Esophagus squamous epithelium (tissue), 5 donors: Measurements from ENCODE around the gene NPTX1. TPM values are rescaled to one million over a fixed set of nuclear protein-coding genes. Genes with fewer than 3 reads are reported as not detected.

Experiments
- DNase-seq: peaks from one replicate; lab custom pipeline; 2025; lab: John Stamatoyannopoulos, UW
- H3K27ac ChIP-seq, 4 donors: fragments of 200-600 bp; sonication (generic); one replicate each; pipeline ENCODE4 v1.5.1; 2016 to 2019; ENCODE audit warnings: mild to moderate bottlenecking in 1 of 4
- H3K27me3 ChIP-seq, 4 donors: fragments of 200-600 bp; sonication (generic); 1 replicate in 3 of 4; 2 replicates in 1 of 4; pipeline versions ENCODE4 v1.5.1 to v1.6.0; 2017 to 2021; ENCODE audit warnings: antibody characterized with exemption in 1 of 4
- H3K36me3 ChIP-seq, 3 donors: fragments of 200-600 bp; sonication (generic); one replicate each; pipeline ENCODE4 v1.5.1; 2016 to 2019
- H3K4me1 ChIP-seq, 3 donors: fragments of 200-600 bp; sonication (generic); one replicate each; pipeline ENCODE4 v1.5.1; 2017 to 2019
- H3K4me3 ChIP-seq, 4 donors: fragments of 200-600 bp; sonication (generic); 1 replicate in 3 of 4; 2 replicates in 1 of 4; pipeline ENCODE4 v1.5.1; 2016 to 2019; ENCODE audit warnings: mild to moderate bottlenecking in 2 of 4, moderate library complexity in 1 of 4
- H3K9me3 ChIP-seq, 3 donors: fragments of 200-600 bp; sonication (generic); one replicate each; pipeline ENCODE4 v1.5.1; 2016 to 2019
- CTCF ChIP-seq, 6 experiments: fragments of 450-650 bp in 4 of 6; fragments of 200-600 bp in 2 of 6; sonication (generic) in 2 of 6; IDR thresholded peaks; one replicate each; pipeline ENCODE4 v1.5.1; 2016 to 2019; ENCODE audit warnings: antibody characterized with exemption in 6 of 6, mild to moderate bottlenecking in 4 of 6, moderate library complexity in 4 of 6
- POLR2A ChIP-seq, 4 donors: fragments of 450-650 bp; IDR thresholded peaks; one replicate each; pipeline ENCODE4 v1.6.1; 2017; ENCODE audit warnings: antibody characterized with exemption in 4 of 4, mild to moderate bottlenecking in 4 of 4, moderate library complexity in 3 of 4
- WGBS, 2 donors: methylation state at CpG; one replicate each; pipeline ENCODE4 v1.1.5; 2018; 5-methylcytosine and 5-hydroxymethylcytosine counted together
- intact Hi-C: fragments of 100-400 bp; cut with DNase I; formaldehyde crosslinking; loops from one replicate; pipeline ENCODE4 v1.15.0; 2022
- total RNA-seq, 4 donors: library from RNA; depleted of rRNA; stranded (reverse); fragments of >200 nt; gene quantifications; one replicate each; pipeline ENCODE4 v1.1.0, GENCODE V29; 2016
- donor health status: DM: yes; HTN: yes; CAD: no.

Gene NPTX1
- total RNA-seq, 4 donors from 2014 or later = under 0.01 to 0.15 TPM; not detected in 2

DNA sequence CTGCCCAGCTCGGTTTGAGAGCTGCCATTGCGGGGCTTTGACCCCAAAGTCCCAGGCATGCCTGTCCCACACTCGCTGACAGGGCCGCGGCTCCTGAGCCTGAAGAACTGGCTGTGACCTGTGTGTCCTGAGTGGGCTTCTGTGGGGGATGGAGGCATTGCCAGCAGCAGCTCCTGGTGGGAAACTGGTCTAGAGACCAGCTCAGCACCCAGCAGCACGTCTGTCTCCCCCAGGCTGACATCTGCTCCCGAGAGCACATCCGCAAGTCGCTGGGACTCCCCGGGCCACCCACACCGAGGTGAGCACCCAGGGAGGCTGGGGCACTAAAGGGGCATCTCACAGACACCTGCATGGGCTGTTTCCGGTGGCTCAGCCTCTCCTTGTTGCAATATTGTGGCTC, 48.0 kb downstream of the NPTX1 start:
- H3K4me1 ChIP-seq = peaks cover 3 to 27% (median 8%) of the 10 kb centered on the region in 3 donors
- no peaks in the 10 kb centered on the region for H3K27me3 ChIP-seq
- H3K27ac ChIP-seq = no peak overlapping the region
- intact Hi-C loops = loop anchor here (10.0 kb wide), 1 partner anchor 146 kb away; no protein-coding TSS in a partner anchor
- peaks cover 0 to 6% (median 0%) of the 10 kb centered on the region in 3 donors for H3K36me3 ChIP-seq
- no peak for TF ChIP-seq POLR2A (IDR thresholded peaks at IDR 0.05)
- TF ChIP-seq CTCF (IDR thresholded peaks at IDR 0.05) = no peak
- no peaks in the 10 kb centered on the region for H3K9me3 ChIP-seq
- no peak for DNase-seq
- no peak overlapping the region for H3K4me3 ChIP-seq
- 100% methylated on average over 1 of the region's 12 CpGs for WGBS, 2 donors

DNA sequence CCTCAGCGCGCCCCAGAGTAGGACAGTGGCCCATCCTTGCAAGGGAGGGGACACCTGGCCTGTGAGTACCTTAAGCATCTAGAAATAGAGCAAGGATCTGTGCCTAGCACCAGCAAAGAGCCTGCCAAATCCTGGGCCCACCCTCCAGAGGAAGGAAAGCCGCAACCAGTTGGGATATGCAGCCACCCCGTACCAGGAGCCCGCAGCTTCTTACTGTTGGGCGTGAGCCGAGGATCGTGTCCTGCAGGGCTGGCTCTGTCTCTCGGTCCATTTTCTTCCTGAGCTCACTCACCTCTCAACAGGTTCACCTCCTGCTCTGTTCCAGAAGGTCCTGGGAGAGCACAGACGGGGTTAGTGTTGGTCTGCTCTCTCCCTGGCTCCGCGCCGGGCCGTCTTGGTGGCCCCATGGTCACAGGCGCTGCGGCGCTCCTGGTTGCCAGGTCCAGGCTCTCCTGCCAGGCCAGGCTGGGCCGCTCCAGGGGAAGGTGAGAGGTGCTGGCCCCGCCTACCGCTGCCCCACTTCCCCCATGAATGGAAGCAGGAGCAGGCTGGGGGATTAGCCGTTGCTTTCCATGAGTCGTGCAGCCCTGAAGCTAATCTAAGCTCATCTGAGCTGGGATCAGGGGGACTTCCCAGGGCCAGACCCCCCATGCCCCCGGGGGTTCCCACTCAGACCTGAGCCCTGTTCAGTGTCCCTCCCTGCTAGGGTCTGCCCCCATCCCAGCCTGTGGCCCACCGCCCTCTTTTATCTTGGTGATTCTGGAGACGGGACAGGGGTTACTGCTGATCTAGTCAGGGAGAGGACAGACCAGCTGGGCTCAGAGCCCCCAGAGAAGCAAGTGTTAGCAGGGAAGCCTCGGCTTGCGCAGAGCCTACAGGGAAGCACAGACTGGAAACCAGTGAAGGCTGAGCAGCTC, 48.8 kb downstream of the NPTX1 start:
- H3K27me3 ChIP-seq = no peaks in the 10 kb centered on the region
- no peak for TF ChIP-seq POLR2A (IDR thresholded peaks at IDR 0.05)
- no peak overlapping the region for H3K27ac ChIP-seq
- no peaks in the 10 kb centered on the region for H3K9me3 ChIP-seq
- H3K4me1 ChIP-seq = peaks cover 8 to 34% (median 8%) of the 10 kb centered on the region in 3 donors
- DNase-seq = no peak
- H3K36me3 ChIP-seq = peaks cover 0 to 6% (median 0%) of the 10 kb centered on the region in 3 donors
- WGBS, 2 donors = 93% methylated on average over 6 of the region's 27 CpGs; no CpG with 5 or more reads in 1 of the 2 donors
- intact Hi-C loops = loop anchor here (10.0 kb wide), 1 partner anchor 147 kb away; no protein-coding TSS in a partner anchor
- H3K4me3 ChIP-seq = no peak overlapping the region

DNA sequence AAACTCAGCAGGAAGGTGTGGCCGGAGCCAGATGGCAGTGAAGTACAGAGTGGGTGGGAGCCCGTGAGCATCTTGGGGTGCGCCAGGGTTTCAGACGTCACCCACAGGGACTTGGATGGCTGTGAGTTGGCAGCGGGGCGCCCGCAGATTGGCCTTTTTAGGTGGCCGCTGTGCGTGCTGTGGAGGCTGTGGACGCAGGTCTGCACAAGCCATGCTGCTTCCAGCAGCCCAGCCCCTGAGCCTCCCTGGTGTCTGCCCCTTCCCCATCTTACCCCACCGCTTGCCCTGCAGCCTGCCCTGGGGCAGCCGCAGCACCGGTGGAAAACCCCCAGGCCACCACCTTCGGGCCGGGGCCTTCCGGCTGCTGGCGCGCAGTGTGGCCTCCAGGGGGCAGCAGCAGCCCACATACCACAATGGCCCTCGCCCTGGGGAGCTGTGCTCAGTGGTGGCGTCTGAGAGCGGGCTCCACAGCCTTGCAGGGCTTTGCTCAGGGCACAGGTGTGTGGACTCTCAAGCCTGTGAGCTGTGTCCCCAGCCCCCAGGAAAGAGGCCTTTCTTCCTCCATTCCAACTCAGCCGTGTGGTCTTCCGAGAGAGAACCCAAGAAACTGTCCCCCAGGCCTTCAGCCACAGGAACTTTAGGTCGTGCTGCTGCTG, 49.6 kb downstream of the NPTX1 start:
- TF ChIP-seq CTCF (IDR thresholded peaks at IDR 0.05) = peak; percentile 91 to 98 (median 96)
- no peak for TF ChIP-seq POLR2A (IDR thresholded peaks at IDR 0.05)
- no peaks in the 10 kb centered on the region for H3K9me3 ChIP-seq
- no peak overlapping the region for H3K27ac ChIP-seq
- 38 to 55% methylated on average over 4 to 8 of the region's 24 CpGs for WGBS, 2 donors
- no peaks in the 10 kb centered on the region for H3K27me3 ChIP-seq
- intact Hi-C loops = loop anchor here (10.0 kb wide), 1 partner anchor 148 kb away; no protein-coding TSS in a partner anchor
- no peak overlapping the region for H3K4me3 ChIP-seq
- H3K4me1 ChIP-seq = peaks cover 8 to 34% (median 8%) of the 10 kb centered on the region in 3 donors
- peaks cover 0 to 6% (median 0%) of the 10 kb centered on the region in 3 donors for H3K36me3 ChIP-seq
- no peak for DNase-seq

- DNase-seq = no peak
- no peak overlapping the region for H3K27ac ChIP-seq
- TF ChIP-seq CTCF (IDR thresholded peaks at IDR 0.05) (no peak), POLR2A (IDR thresholded peaks at IDR 0.05) (no peak)
- WGBS, 2 donors = 77 to 79% methylated on average over 6 of the region's 9 CpGs
- no peaks in the 10 kb centered on the region for H3K9me3 ChIP-seq
- no peaks in the 10 kb centered on the region for H3K27me3 ChIP-seq
- peaks cover 6 to 30% (median 8%) of the 10 kb centered on the region in 3 donors for H3K4me1 ChIP-seq
- H3K36me3 ChIP-seq = peaks cover 0 to 6% (median 0%) of the 10 kb centered on the region in 3 donors
- H3K4me3 ChIP-seq = no peak overlapping the region
- intact Hi-C loops = loop anchor here (10.0 kb wide), 1 partner anchor 149 kb away; no protein-coding TSS in a partner anchor
Measured at GRCh38 chr17:80425835-80426426, 50.5 kb downstream of the NPTX1 start.
